GM18873 (cell line): ENCODE data around the gene FNIP1.
"Not testable (repeated sequence)": the region's sequence is repeated elsewhere in the genome, so short reads cannot be mapped to it uniquely, and the experiment has no call there.

Experiments
- ATAC-seq: cut with Tn5 transposase; IDR thresholded peaks from one replicate; pipeline ENCODE4 v1.9.1; 2021; ENCODE audit warnings: mild to moderate bottlenecking, moderate library complexity, moderate number of reproducible peaks; ENCODE audit not compliant: unreplicated experiment, low FRiP score

Gene FNIP1

DNA sequence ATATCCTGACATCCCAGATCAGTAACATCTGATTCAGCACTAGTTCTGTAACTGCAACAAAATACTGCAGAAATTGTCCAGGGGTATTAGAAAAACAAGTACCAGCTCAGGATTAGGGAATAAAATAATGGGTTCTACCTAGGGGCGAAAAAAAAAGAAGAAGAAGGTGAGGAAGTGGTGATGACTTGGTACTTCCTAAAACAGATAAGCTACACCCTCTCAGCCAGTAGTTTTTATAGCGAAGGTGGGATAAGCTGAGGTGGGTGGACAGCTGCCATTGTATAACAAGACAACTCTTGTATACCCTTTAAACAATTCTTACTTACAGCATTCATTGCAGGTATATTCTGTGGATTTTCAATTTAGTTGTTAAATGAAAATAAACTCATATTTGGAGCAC, 180.9 kb downstream of the FNIP1 start:
- ATAC-seq: no peak

DNA sequence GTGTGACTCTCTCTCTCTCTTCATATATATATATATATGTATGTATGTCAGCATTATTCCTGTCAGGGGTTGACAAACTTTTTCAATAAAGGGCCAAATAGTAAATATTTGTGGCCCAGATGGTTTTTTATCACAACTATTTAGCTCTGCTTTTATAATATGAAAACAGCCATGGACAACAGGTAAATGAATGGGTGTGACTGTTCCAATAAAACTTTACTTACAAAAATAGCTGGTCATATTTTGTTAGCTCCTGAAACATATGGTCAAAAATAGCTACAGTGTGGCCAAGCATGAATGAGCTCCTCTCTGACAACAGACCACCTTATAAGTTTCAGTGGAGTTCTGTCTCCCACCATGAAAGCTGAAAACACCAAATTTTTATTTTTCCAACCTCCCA, 183.4 kb downstream of the FNIP1 start:
- no peak for ATAC-seq

DNA sequence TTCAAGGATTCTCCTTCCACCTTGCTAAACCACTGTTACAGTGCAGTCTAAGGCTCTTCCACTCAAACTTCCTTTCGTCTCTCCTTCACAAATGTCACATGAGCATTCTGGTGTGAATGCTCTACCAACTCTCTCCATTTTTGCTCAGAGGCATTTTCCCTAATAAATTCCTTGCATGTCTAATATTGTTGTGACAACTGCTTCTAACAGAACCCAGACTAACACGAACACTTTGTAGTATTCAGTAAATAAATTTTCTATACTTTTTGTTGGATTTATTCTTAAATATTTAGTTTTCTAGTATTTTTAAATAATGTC, 185.8 kb downstream of the FNIP1 start:
- ATAC-seq: no peak

DNA sequence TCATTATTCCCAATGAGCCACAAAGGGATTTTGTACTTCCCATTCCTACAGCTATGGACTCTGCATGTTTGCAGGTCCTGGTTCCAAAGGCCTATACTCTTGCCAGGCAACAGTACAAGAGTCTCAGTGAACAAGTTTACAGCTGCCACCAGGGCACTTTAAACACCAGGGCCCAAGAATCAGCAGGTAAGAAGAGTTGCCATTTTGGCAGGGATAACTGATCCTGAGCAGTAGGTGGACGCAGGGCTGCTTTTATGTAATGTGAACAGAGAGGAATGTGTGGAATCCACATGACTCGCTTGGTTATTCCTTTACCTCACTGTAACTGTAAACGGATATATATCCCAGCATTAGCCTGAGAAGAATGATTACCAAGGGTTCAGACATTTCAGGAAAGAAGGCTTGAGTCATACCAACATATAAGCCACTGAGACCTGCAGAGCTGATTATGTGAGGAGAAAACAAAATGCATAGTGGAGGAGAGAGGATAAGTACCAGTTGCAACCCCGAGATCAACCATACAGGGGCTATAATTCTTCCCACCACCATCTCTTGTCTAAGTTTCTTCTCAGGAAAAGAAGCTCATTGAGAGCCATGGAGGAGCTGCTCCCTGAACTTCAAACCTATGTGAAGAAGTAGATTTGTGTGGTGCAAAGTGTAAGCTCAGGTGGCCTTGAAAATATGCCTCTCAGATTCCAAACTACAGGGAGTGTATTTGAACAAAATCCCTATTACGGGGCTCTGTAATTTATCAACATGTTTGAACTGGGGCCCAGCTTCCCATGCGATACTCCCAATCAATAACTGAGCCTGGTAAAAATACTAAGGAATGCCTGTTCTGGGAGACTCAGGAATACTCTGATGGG, 186.4 kb downstream of the FNIP1 start:
- ATAC-seq: no peak

DNA sequence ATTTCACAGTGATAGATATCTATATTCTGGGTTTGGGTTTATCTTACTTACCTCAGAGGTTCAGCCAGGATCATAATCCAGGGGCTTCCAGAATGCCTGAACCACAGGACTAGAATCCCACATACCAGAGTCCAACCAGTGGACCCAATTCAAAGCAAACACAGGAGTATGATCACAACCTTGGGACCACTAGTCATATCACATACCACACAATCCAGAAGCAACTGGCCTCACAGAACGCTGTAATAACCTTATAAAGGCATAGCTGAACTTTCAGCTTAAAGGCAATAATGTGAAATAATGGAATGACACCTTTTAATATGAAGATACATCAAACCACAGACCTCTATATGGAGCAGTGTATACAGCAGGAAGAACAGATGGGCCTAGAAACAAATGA, 187.0 kb downstream of the FNIP1 start:
- no peak for ATAC-seq

DNA sequence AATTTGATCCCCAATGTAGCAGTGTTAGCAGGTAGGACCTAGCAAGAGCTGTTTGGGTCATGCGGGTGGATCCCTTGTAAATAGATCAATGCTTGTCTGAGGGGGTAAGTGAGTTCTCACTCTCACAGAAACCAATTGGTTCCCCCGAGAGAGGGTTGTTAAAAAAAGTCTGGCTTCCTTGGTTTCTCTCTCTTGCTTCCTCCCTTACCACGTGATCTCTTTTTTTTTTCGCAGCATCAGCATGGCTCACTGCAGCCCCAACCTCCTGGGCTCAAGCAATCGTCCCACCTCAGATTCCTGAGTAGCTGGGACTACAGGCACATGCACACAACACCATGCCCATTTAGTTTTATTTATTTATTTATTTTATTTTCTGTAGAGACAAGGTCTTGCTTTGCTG, 188.2 kb downstream of the FNIP1 start:
- ATAC-seq: no peak

DNA sequence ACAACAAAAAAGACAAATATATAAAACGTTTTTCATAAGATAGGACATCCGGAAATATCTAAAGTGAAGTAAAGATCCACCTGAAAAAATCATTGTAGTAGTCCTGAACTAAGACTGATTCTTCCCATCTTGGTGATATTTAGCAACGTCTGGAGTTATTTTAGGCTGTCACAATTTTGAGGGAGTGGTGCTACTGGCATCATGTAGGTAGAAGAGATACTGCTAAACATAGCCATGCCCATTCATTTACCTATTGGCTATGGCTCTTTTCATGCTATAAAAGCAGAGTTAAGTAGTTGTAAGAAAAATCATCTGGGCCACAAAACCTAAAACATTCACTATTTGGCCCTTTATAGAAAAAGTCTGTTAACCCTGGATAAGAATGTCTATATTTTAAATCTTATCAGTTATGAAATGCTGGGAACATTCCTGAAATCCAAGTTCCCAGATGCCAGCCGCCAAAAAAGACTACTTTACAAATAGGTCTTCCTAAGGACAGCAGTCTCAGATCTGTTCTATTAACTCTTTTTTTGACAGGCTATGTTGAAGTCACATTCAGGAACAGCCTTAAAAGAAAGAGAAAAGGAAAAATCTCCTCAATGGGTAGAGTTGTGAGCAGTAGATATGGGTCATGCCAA, 188.8 kb downstream of the FNIP1 start:
- ATAC-seq: no peak

DNA sequence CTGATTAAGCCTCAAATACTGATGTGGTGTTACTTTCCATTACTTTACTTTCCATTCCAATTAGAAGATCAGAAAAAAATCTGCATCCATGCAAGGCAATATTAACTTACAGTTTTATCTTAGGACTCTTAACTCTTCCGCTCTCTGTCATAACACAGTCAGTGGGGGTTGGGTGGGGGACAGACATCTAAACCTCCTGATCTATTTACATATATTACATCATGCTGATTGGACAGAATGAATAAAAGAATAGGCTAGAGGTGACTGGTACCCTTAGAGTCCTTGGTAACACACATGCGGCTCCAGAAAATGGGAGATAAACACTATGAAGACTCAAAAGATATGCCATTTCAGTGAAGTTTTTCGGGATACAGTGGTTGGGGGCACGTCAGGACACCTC, 189.4 kb downstream of the FNIP1 start:
- no peak for ATAC-seq

DNA sequence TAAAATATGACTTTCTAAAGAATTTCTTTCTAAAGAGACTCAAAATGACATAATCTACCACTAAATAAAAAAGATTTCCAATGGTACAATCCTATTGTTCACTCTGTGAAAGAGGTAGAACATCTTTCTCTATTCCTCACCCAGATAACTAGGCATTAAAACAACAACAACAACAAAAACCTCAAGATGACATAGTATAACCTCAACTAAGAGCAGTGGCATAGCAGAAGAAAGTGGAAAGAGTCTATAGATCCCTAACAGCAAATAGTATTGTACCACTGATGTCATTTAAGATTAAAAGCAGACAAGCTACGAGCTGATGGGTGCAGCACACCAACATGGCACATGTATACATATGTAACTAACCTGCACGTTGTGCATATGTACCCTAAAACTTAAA, 191.7 kb downstream of the FNIP1 start:
- ATAC-seq: no peak

DNA sequence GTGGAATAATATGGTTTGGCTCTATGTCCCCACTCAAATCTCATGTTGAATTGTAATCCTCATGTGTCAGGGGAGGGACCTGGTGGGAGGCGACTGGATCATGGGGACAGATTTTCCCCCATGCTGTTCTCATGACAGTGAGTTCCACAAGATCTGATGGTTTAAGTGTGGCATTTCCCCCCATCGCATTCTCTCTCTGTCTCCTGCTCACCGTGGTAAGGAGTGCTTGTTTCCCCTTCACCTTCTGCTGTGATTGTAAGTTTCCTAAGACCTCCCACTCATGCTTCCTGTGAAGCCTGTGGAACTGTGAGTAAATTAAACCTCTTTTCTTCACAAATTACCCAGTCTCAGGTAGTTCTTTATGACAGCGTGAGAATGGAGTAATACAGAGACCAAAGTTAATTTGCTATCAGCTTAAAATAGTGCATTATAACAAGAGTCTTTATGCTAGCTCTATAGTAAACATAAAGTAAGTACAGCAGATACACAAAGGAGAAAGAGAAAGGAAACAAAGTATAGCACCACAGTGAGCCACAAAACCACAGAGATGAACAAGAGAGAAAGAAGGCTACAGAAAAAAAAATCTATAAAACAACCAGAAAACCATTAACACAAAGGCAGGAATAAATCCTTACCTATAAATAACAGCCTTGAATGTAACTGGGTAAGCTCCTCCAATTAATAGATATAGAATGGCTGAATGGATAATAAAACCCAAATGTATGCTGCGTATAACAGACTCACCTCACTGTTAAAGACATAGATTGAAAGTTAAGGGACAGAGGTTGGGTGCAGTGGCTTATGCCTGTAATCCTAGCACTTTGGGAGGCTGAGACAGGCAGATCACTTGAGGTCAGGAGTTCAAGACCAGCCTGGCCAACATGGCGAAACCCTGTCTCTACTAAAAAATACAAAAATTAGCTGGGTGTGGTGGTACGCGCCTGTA, 201.5 kb downstream of the FNIP1 start:
- ATAC-seq: no peak

DNA sequence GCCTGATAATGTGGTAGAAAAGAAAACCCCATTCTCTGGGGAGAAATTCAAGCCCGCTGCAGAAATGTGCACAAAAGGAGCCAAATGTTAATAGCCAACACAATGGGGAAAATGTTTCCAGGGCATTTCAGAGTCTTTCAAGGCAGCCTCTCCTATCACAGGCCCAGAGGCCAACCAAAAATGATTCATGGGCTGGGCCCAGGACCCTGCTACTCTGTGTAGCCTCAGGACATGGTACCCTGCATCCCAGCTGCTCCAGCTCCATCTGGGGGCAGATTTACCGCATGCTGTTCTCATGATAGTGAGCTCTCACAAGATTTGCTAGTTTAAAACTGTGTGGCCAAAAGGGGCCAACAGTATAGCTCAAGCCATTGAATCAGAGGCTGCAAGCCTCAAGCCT, 202.9 kb downstream of the FNIP1 start:
- no peak for ATAC-seq

DNA sequence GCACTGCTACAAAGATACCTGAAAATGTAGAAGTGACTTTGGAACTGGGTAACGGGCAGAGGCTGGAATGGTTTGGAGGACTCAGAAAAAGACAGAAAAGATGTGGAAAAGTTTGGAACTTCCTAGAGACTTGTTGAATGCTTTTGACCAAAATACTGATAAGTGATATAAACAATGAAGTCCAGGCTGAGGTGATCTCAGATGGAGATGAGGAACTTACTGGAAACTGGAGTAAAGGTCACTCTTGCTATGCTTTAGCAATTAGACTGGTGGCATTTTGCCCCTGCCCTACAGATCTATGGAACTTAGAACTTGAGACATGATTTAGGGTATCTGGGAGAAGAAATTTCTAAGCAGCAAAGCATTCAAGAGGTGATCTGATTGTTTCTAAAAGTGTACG, 203.4 kb downstream of the FNIP1 start:
- not testable (repeated sequence) for ATAC-seq
